ENCODE data around the gene CACNA1B.

Gene CACNA1B

DNA sequence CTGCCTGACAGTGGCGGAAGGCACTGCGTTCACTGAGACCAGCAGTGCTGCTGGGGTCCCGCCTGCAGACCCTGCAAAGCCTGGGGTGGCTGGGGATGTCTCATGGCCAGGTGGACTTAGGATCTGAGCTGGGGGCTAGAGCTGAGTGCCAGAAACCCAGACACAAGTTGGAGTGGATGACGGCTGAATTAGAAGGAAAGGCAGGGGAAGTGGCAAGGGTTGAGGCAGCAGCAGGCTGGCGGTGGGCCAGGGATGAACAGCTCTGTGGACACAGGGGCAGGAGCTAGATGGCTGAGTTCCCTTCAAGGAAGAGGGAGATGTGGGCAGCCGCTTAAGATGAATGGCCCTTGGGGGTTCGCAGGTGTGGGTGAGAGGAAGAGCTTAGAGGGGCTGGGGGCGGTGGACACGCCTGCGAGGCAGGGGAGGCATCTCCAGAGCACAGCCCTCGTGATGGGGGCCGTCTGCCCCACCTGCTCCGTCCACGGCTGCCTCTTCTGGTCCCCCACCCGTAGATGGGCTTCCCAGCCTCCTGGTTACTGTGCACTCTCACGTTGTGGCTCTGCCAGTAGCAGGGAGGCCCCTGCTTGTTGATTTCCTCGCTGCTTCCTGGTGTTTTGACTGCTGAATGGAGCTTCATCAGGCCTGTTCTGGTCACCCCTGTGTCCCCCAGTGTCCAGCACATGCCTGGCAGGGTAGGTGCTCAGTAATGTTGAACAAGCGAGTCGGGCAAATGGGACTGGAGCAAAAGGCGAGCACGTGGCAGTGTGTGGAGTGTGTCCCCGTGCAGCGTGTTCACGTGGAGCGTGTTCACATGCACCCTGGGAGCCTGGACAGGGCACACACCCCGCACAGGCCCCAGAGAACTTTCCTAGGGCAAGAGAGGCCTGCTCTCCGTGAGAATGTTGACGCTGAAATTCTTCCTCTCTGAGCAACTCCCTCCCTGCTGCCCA is 168.2 kb downstream of the CACNA1B start:
- H3K9ac ChIP-seq (ENCODE audit: low read length), result no peak overlapping the region
- no peak overlapping the region for H3K4me3 ChIP-seq (ENCODE audit: insufficient read depth in 1 of 2, low read depth in 1 of 2, low read length in 2 of 2)
- H3K9me3 ChIP-seq (ENCODE audit: control insufficient read depth, low read length), result no peaks in the 10 kb centered on the region
- H3K23ac ChIP-seq (ENCODE audit: low read length in 2 of 2), result no peak overlapping the region
- no peak overlapping the region for H3K4ac ChIP-seq (ENCODE audit: low read depth in 1 of 2, low read length in 2 of 2)
- no peak overlapping the region for H4K8ac ChIP-seq (ENCODE audit: low read length)
- no peaks in the 10 kb centered on the region for H3K79me1 ChIP-seq (replicated peaks; ENCODE audit: low read length, poor library complexity, severe bottlenecking)
- peaks cover 1% of the 10 kb centered on the region for H3K4me1 ChIP-seq (ENCODE audit: control insufficient read depth, insufficient read depth, low read depth, low read length)
- no peak overlapping the region for H2BK12ac ChIP-seq (ENCODE audit: low read length in 2 of 2)
- no peak overlapping the region for H3K18ac ChIP-seq (ENCODE audit: low read depth in 1 of 2, low read length in 2 of 2)
- no peak overlapping the region for H2BK120ac ChIP-seq (ENCODE audit: low read depth, low read length)
- H3K36me3 ChIP-seq (ENCODE audit: control insufficient read depth in 1 of 2, insufficient read depth in 2 of 2, low read depth in 1 of 2, low read length in 2 of 2), result no peaks in the 10 kb centered on the region
- H3K27ac ChIP-seq (ENCODE audit: low read length, poor library complexity, severe bottlenecking), result no peak overlapping the region
- H3K14ac ChIP-seq (ENCODE audit: low read length in 2 of 2), result no peak overlapping the region
- H2BK15ac ChIP-seq (ENCODE audit: low read depth, poor library complexity, severe bottlenecking), result no peak overlapping the region
- H2BK5ac ChIP-seq (ENCODE audit: low read depth, low read length, poor library complexity, severe bottlenecking), result no peak overlapping the region
- no peak overlapping the region for H3K4me2 ChIP-seq (ENCODE audit: low read length, poor library complexity, severe bottlenecking)
- H3K27me3 ChIP-seq (ENCODE audit: control insufficient read depth in 1 of 2, insufficient read depth in 1 of 2, low read length in 2 of 2), result peaks cover 0 to 29% of the 10 kb centered on the region in 2 experiments
- H2AK5ac ChIP-seq (ENCODE audit: low read length, severe bottlenecking), result no peak overlapping the region
- DNase-seq, result no peak
- H4K91ac ChIP-seq (ENCODE audit: low read length), result no peak overlapping the region
- 88% methylated on average over 26 of the region's 28 CpGs for WGBS
- H2AFZ ChIP-seq (ENCODE audit: low read depth, low read length), result no peak overlapping the region

DNA sequence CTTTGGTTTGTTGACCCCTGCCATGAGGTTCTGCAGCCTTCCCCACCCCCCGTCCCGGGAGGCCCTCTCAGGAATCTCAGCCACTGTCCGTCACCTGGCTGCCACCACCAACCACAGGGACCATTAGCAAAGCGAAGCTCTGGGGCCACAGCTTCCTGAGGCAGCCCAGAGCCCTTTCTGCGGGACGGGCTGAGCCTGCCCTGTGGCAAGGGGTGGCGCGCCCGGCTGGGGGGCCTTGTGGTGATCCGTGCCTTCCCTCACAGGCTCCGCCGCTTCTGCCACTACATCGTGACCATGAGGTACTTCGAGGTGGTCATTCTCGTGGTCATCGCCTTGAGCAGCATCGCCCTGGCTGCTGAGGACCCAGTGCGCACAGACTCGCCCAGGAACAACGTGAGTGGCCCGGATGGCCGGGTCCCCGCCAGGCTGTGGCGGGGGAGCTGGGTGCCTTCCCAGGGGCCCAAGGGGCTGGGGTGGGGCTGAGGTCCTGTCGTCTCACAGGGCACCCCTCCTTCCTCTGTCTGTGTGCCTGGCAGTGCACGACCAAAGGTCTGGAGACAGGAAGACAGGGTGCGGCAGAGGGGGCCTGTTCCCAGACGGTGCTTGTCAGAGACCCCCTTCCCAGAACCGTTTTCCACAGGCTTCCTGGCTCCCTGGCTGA is 169.2 kb downstream of the CACNA1B start:
- Histone ChIP-seq H3K9me3 (ENCODE audit: control insufficient read depth, low read length) (no peaks in the 10 kb centered on the region), H2BK5ac (ENCODE audit: low read depth, low read length, poor library complexity, severe bottlenecking) (no peak overlapping the region), H3K4me2 (ENCODE audit: low read length, poor library complexity, severe bottlenecking) (no peak overlapping the region), H3K4me1 (ENCODE audit: control insufficient read depth, insufficient read depth, low read depth, low read length) (peaks cover 1% of the 10 kb centered on the region), H2AK5ac (ENCODE audit: low read length, severe bottlenecking) (no peak overlapping the region), H3K27me3 (ENCODE audit: control insufficient read depth in 1 of 2, insufficient read depth in 1 of 2, low read length in 2 of 2) (peaks cover 0 to 26% of the 10 kb centered on the region in 2 experiments), H2BK15ac (ENCODE audit: low read depth, poor library complexity, severe bottlenecking) (no peak overlapping the region), H2BK12ac (ENCODE audit: low read length in 2 of 2) (no peak overlapping the region), H3K36me3 (ENCODE audit: control insufficient read depth in 1 of 2, insufficient read depth in 2 of 2, low read depth in 1 of 2, low read length in 2 of 2) (no peaks in the 10 kb centered on the region), H2AFZ (ENCODE audit: low read depth, low read length) (no peak overlapping the region), H4K91ac (ENCODE audit: low read length) (no peak overlapping the region), H3K14ac (ENCODE audit: low read length in 2 of 2) (no peak overlapping the region), H3K4me3 (ENCODE audit: insufficient read depth in 1 of 2, low read depth in 1 of 2, low read length in 2 of 2) (no peak overlapping the region), H3K23ac (ENCODE audit: low read length in 2 of 2) (no peak overlapping the region), H3K18ac (ENCODE audit: low read depth in 1 of 2, low read length in 2 of 2) (no peak overlapping the region), H4K8ac (ENCODE audit: low read length) (no peak overlapping the region), H3K4ac (ENCODE audit: low read depth in 1 of 2, low read length in 2 of 2) (no peak overlapping the region), H2BK120ac (ENCODE audit: low read depth, low read length) (no peak overlapping the region), H3K79me1 (replicated peaks; ENCODE audit: low read length, poor library complexity, severe bottlenecking) (no peaks in the 10 kb centered on the region), H3K9ac (ENCODE audit: low read length) (no peak overlapping the region), H3K27ac (ENCODE audit: low read length, poor library complexity, severe bottlenecking) (no peak overlapping the region)
- WGBS, result 87% methylated on average over 29 of the region's 29 CpGs
- DNase-seq, result no peak

DNA sequence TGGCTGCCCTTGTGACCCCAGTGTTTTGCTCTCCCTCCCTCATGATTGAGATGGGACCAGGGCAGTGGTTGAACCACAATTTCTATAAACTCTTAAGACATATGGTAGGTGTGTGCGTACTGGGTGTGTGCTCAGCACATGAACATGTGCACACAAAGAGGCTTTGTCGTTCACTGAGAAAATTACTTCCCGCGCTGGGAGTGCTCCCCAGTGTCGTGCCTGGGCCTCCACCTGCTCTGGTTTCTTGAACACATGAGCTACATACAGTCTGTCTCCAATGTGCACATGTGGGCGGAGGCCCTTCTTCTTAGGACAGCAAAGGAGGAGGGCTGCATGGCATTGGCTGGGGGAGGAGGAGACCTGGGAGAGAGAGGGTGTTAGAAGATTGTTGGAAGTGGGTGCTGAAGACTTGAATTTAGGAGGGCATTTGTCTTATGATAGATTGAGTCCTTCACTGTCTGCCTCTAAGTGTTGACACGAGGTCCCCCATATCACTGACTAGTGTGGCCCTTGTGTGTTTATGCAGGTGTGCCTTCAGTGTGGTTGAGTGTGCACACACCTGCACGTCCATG is 170.0 kb downstream of the CACNA1B start:
- DNase-seq, result no peak
- peaks cover 0 to 34% of the 10 kb centered on the region in 2 experiments for H3K27me3 ChIP-seq (ENCODE audit: control insufficient read depth in 1 of 2, insufficient read depth in 1 of 2, low read length in 2 of 2)

DNA sequence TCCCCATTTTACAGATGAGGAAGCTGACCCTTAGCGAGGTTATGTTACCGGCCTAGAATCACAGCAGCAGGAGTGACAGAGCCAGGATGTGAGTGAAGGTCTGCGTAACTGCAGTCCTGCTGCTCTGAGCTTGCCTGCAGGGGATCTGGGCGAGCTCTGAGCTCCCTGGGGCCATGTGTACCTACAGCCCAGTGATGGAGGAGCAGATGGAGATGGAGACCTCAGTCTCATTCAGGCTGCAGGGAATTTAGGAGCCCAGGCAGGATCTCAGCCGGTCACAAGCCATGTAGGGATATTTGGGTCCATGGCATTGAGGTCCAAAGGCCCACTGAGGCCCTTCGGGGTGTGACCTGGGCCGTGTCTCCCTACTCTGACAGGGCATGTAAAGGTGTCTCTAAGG is 170.6 kb downstream of the CACNA1B start:
- H3K9ac ChIP-seq (ENCODE audit: low read length), result no peak overlapping the region
- no peak for DNase-seq
- H2AFZ ChIP-seq (ENCODE audit: low read depth, low read length), result no peak overlapping the region
- H2AK5ac ChIP-seq (ENCODE audit: low read length, severe bottlenecking), result no peak overlapping the region
- H2BK120ac ChIP-seq (ENCODE audit: low read depth, low read length), result no peak overlapping the region
- H3K18ac ChIP-seq (ENCODE audit: low read depth in 1 of 2, low read length in 2 of 2), result no peak overlapping the region
- no peaks in the 10 kb centered on the region for H3K9me3 ChIP-seq (ENCODE audit: control insufficient read depth, low read length)
- no peak overlapping the region for H2BK15ac ChIP-seq (ENCODE audit: low read depth, poor library complexity, severe bottlenecking)
- no peaks in the 10 kb centered on the region for H3K36me3 ChIP-seq (ENCODE audit: control insufficient read depth in 1 of 2, insufficient read depth in 2 of 2, low read depth in 1 of 2, low read length in 2 of 2)
- H3K23ac ChIP-seq (ENCODE audit: low read length in 2 of 2), result no peak overlapping the region
- no peak overlapping the region for H3K4me3 ChIP-seq (ENCODE audit: insufficient read depth in 1 of 2, low read depth in 1 of 2, low read length in 2 of 2)
- no peak overlapping the region for H3K4ac ChIP-seq (ENCODE audit: low read depth in 1 of 2, low read length in 2 of 2)
- no peak overlapping the region for H4K91ac ChIP-seq (ENCODE audit: low read length)
- H3K27ac ChIP-seq (ENCODE audit: low read length, poor library complexity, severe bottlenecking), result no peak overlapping the region
- no peaks in the 10 kb centered on the region for H3K79me1 ChIP-seq (replicated peaks; ENCODE audit: low read length, poor library complexity, severe bottlenecking)
- WGBS, result 81% methylated on average over 7 of the region's 7 CpGs
- H2BK12ac ChIP-seq (ENCODE audit: low read length in 2 of 2), result no peak overlapping the region
- no peak overlapping the region for H3K4me2 ChIP-seq (ENCODE audit: low read length, poor library complexity, severe bottlenecking)
- H3K4me1 ChIP-seq (ENCODE audit: control insufficient read depth, insufficient read depth, low read depth, low read length), result peaks cover 1% of the 10 kb centered on the region
- no peak overlapping the region for H2BK5ac ChIP-seq (ENCODE audit: low read depth, low read length, poor library complexity, severe bottlenecking)
- H3K14ac ChIP-seq (ENCODE audit: low read length in 2 of 2), result no peak overlapping the region
- no peak overlapping the region for H4K8ac ChIP-seq (ENCODE audit: low read length)
- H3K27me3 ChIP-seq (ENCODE audit: control insufficient read depth in 1 of 2, insufficient read depth in 1 of 2, low read length in 2 of 2), result peaks cover 0 to 35% of the 10 kb centered on the region in 2 experiments

More for the DNA sequence above, 170.0 kb downstream of the CACNA1B start:
- Histone ChIP-seq H3K23ac (ENCODE audit: low read length in 2 of 2) (no peak overlapping the region), H3K36me3 (ENCODE audit: control insufficient read depth in 1 of 2, insufficient read depth in 2 of 2, low read depth in 1 of 2, low read length in 2 of 2) (no peaks in the 10 kb centered on the region), H4K91ac (ENCODE audit: low read length) (no peak overlapping the region), H2BK120ac (ENCODE audit: low read depth, low read length) (no peak overlapping the region), H3K9me3 (ENCODE audit: control insufficient read depth, low read length) (no peaks in the 10 kb centered on the region), H4K8ac (ENCODE audit: low read length) (no peak overlapping the region), H3K9ac (ENCODE audit: low read length) (no peak overlapping the region), H3K79me1 (replicated peaks; ENCODE audit: low read length, poor library complexity, severe bottlenecking) (no peaks in the 10 kb centered on the region), H3K4ac (ENCODE audit: low read depth in 1 of 2, low read length in 2 of 2) (no peak overlapping the region), H2AK5ac (ENCODE audit: low read length, severe bottlenecking) (no peak overlapping the region), H2BK12ac (ENCODE audit: low read length in 2 of 2) (no peak overlapping the region), H2BK15ac (ENCODE audit: low read depth, poor library complexity, severe bottlenecking) (no peak overlapping the region), H2BK5ac (ENCODE audit: low read depth, low read length, poor library complexity, severe bottlenecking) (no peak overlapping the region), H2AFZ (ENCODE audit: low read depth, low read length) (no peak overlapping the region), H3K4me3 (ENCODE audit: insufficient read depth in 1 of 2, low read depth in 1 of 2, low read length in 2 of 2) (no peak overlapping the region), H3K27ac (ENCODE audit: low read length, poor library complexity, severe bottlenecking) (no peak overlapping the region), H3K4me2 (ENCODE audit: low read length, poor library complexity, severe bottlenecking) (no peak overlapping the region), H3K18ac (ENCODE audit: low read depth in 1 of 2, low read length in 2 of 2) (no peak overlapping the region), H3K4me1 (ENCODE audit: control insufficient read depth, insufficient read depth, low read depth, low read length) (peaks cover 1% of the 10 kb centered on the region), H3K14ac (ENCODE audit: low read length in 2 of 2) (no peak overlapping the region)
- 88% methylated on average over 8 of the region's 8 CpGs for WGBS
